Peyer's patch (tissue), 4 donors: ENCODE data around the gene ZDHHC8.

ENCODE experiments used
- CTCF ChIP-seq, 6 experiments: fragments of 450-650 bp in 4 of 6; fragments of 200-600 bp in 2 of 6; sonication (generic) in 1 of 6; IDR thresholded peaks; one replicate each; pipeline ENCODE4 v1.5.1; 2017 to 2019; ENCODE audit warnings: antibody characterized with exemption in 6 of 6, mild to moderate bottlenecking in 3 of 6, moderate library complexity in 1 of 6
- POLR2A ChIP-seq, 2 donors: fragments of 450-650 bp; IDR thresholded peaks; one replicate each; pipeline ENCODE4 v1.5.1; 2017; ENCODE audit warnings: antibody characterized with exemption in 2 of 2, mild to moderate bottlenecking in 2 of 2, moderate library complexity in 2 of 2

GRCh38 chr22:20108757-20109230 lies 22.8 kb upstream of the ZDHHC8 start:
- TF ChIP-seq CTCF (IDR thresholded peaks at IDR 0.05) (no peak), POLR2A (IDR thresholded peaks at IDR 0.05) (no peak)
